ENCODE results near the gene SCYL3.

DNA sequence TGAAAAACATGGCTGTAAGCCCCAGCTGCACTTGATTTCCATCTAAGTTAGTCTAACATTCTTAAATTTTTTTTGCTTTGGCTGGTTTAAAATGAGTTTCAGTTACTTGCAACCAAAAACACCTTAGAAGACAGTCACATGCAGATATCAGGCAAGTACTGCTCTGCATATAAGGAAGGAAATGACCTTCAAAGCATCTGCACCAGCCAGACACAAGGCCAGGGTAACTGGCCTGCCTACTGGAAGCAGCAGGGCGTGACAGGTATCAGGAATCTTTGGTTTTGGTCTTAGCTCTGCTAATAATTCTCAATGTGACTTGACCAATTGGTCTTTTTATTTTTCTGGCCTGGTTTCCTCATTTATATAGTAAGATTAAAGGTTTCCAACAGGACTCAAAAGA, 33.5 kb downstream of the SCYL3 start:
- TF ChIP-seq, protein P1, sequence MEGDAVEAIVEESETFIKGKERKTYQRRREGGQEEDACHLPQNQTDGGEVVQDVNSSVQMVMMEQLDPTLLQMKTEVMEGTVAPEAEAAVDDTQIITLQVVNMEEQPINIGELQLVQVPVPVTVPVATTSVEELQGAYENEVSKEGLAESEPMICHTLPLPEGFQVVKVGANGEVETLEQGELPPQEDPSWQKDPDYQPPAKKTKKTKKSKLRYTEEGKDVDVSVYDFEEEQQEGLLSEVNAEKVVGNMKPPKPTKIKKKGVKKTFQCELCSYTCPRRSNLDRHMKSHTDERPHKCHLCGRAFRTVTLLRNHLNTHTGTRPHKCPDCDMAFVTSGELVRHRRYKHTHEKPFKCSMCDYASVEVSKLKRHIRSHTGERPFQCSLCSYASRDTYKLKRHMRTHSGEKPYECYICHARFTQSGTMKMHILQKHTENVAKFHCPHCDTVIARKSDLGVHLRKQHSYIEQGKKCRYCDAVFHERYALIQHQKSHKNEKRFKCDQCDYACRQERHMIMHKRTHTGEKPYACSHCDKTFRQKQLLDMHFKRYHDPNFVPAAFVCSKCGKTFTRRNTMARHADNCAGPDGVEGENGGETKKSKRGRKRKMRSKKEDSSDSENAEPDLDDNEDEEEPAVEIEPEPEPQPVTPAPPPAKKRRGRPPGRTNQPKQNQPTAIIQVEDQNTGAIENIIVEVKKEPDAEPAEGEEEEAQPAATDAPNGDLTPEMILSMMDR (IDR thresholded peaks at IDR 0.05), result no peak
- TF ChIP-seq MXI1 (IDR thresholded peaks at IDR 0.05; ENCODE audit: low read depth, low read length), result no peak
- no peak for TF ChIP-seq TAF1 (IDR thresholded peaks at IDR 0.05; ENCODE audit: borderline replicate concordance, low read depth, low read length)
- no peak for TF ChIP-seq TCF12 (IDR thresholded peaks at IDR 0.05)
- TF ChIP-seq, protein P2, sequence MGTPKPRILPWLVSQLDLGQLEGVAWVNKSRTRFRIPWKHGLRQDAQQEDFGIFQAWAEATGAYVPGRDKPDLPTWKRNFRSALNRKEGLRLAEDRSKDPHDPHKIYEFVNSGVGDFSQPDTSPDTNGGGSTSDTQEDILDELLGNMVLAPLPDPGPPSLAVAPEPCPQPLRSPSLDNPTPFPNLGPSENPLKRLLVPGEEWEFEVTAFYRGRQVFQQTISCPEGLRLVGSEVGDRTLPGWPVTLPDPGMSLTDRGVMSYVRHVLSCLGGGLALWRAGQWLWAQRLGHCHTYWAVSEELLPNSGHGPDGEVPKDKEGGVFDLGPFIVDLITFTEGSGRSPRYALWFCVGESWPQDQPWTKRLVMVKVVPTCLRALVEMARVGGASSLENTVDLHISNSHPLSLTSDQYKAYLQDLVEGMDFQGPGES (IDR thresholded peaks at IDR 0.05; ENCODE audit: low read depth, low read length), result no peak
- TF ChIP-seq JUND (IDR thresholded peaks at IDR 0.05), result no peak
- TF ChIP-seq, protein P3, sequence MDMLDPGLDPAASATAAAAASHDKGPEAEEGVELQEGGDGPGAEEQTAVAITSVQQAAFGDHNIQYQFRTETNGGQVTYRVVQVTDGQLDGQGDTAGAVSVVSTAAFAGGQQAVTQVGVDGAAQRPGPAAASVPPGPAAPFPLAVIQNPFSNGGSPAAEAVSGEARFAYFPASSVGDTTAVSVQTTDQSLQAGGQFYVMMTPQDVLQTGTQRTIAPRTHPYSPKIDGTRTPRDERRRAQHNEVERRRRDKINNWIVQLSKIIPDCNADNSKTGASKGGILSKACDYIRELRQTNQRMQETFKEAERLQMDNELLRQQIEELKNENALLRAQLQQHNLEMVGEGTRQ (IDR thresholded peaks at IDR 0.05; ENCODE audit: borderline replicate concordance, low read depth, low read length), result no peak
- no peak for TF ChIP-seq POLR2AphosphoS5 (IDR thresholded peaks at IDR 0.05; ENCODE audit: low read depth, low read length)
- no peak for TF ChIP-seq EP300 (IDR thresholded peaks at IDR 0.05; ENCODE audit: borderline replicate concordance in 1 of 2, low read depth in 1 of 2, low read length in 1 of 2)
- TF ChIP-seq NRF1 (IDR thresholded peaks at IDR 0.05; ENCODE audit: low read depth, low read length), result no peak
- TF ChIP-seq RFX5 (IDR thresholded peaks at IDR 0.05; ENCODE audit: low read length), result no peak
- TF ChIP-seq ELF1 (IDR thresholded peaks at IDR 0.05), result no peak
- TF ChIP-seq RAD21 (IDR thresholded peaks at IDR 0.05; ENCODE audit: low read length), result no peak
- no peak for TF ChIP-seq GABPA (IDR thresholded peaks at IDR 0.05; ENCODE audit: low read depth)

All from SK-N-SH (cell line).